Activated CD4-positive, alpha-beta T cell treated with anti-CD3 and anti-CD28 coated beads for 24 hours (primary cell): ENCODE results near the gene SVEP1.
"Not testable (repeated sequence)": the region's sequence is repeated elsewhere in the genome, so short reads cannot be mapped to it uniquely, and the experiment has no call there.

Experiments
- DNase-seq, 2 donors: peaks; one replicate each; pipeline ENCODE4 v3.0.0-alpha.2; 2020; ENCODE audit warnings: low read depth in 2 of 2

Gene SVEP1

DNA sequence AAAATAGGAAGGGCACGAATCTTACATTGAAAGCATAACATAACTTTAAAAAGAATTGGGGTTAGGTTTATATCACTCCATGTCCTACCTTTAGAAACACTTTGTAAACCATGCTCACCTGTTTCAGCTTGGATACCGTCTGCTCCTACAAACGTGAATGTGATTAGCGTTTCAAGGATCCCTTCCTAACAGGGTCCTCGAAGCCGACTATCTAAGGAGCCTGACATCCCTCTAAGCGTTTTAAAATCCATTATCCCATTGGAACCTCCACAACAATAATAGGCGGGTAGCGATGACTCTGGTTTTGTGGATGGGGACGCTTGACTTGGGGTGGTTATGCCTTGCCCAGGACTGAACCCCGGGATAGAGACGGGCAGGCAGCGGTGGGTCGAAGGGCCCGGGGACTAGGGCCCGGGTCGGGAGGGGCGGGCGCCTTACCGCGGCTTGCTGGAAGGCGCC is 937 bp downstream of the SVEP1 start:
- no peak for DNase-seq

DNA sequence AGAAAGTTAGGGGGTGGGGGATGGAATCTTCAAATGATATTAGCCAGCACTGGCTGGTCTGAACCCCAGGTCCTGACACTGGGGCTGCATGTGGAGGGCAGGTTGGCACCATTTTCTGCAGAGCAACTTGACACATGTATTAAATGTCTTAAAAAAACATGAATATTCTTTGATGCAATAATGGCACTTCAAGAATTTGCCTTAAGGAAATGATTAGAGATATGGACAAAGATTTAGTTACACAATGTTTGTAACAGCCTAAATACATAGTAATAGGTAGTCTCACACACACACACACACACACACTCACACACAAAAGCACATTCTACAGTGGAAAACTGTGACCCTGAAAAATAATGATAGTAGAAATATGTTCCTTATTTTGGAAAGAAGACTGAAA is 3.6 kb downstream of the SVEP1 start:
- no peak for DNase-seq

DNA sequence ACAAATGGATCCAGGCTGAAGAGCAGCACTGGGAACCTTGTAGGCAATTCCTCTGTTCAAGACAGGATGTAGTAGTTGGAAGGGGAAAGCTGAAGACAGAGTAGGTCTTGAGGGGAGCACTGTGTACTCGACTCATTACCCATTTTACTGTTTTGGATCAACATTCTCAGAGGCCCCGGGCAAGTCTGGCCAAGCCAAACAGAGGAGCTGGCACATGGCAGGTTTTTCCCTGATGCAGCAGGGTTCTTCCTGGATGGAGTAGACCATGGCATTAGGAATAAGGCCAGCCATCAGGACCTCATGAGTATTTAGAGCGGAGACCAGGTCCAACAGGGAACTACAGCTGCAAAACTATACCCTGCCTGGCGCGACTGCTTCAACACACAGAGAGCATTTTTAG is 4.4 kb downstream of the SVEP1 start:
- DNase-seq, result no peak

DNA sequence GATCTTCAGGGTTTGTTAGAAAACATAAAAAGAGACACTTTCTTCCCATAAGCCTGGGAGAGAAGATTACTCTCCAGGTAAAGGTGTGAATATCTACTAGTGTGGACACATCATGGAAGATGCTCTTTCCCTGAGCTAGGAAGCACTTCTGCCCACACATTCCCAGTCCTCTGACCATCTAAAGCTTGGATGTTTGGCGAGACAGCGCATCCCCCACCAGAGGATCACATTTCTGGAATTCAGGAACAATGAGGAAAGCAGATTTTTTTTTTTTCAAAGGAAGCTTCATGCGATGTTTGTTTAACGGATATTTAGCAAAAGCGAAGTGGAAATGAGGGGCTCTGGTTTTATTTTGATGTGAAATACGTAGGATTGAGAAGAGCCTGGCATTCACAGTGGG is 6.2 kb downstream of the SVEP1 start:
- DNase-seq, result no peak

DNA sequence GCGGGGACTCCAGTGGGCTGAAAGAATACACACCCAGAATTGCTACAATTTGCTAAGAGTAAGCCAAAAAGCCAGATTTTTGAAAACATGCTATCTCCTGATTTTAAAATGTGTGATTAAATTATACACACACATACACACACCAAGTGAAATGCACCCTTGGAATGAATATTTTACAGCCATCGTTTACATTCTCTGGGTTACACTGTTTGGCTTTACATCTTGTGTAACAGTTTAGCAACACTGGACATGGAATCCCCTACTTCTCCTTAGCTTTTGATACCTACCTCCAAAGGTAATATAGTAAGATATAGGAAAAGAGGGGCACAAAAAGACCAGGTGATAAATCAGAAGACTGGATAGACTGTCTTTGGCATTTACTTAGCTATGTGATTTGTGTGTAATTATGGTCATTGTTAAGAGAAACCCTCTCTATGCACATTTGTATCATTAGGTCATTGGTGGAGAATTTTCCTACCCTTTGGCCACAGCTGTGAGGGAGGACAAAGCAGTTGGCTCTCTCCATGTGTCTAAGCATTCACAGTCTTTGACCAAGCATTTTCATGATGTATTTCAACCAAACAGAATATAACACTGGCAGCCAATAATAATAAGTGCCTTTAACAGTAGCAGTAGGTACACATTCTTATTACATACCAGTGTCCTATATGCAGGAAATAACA is 7.6 kb downstream of the SVEP1 start:
- DNase-seq, result no peak

DNA sequence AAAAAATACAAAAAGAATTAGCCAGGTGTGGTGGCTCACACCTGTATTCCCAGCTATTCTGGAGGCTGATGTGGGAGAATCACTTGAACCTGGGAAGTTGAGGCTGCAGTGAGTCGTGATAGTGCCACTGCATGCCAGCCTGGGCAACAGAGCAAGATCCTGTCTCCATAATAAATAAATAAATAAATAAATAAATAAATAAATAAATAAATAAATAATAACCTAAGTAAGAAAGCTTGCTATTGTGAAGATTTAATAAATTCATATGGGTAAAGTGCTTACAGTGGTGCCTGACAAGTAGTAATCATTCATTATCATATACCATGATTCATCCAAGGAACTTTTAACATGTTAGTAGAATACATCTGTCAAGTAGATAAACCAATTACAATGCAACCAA is 13.4 kb downstream of the SVEP1 start:
- no peak for DNase-seq

- DNase-seq, result no peak
These were observed 17.7 kb downstream of the SVEP1 start for GRCh38 chr9:110561826-110562225.

- DNase-seq, result no peak
These were observed 19.7 kb downstream of the SVEP1 start for GRCh38 chr9:110559869-110560268.

- no peak for DNase-seq
These were observed 23.8 kb downstream of the SVEP1 start for GRCh38 chr9:110555551-110556331.

GRCh38 chr9:110546411-110546871 is 33.1 kb downstream of the SVEP1 start:
- no peak for DNase-seq

- no peak for DNase-seq
These were observed 33.8 kb downstream of the SVEP1 start for GRCh38 chr9:110545705-110546104.

GRCh38 chr9:110543631-110544051 is 35.9 kb downstream of the SVEP1 start:
- no peak for DNase-seq

GRCh38 chr9:110541950-110542349 is 37.6 kb downstream of the SVEP1 start:
- DNase-seq, result no peak

DNA sequence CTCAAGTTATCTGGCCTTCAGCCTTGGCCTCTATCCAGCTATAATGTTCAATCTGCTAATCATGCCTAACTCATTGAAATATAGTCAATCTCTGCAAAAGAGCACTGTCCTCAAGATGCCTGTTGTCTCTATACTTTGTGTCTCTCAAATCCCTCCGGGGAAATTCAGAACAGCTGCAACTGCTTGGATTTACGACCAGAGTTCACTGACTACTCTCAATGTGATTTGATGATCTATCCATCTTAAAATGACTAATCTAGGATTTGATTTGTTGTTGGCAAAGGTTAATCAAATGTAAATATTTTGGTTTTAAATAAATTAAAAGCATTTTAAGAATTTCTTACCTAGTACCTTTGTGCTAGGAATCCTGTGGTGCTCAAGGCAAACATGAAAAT is 40.9 kb downstream of the SVEP1 start:
- no peak for DNase-seq

DNA sequence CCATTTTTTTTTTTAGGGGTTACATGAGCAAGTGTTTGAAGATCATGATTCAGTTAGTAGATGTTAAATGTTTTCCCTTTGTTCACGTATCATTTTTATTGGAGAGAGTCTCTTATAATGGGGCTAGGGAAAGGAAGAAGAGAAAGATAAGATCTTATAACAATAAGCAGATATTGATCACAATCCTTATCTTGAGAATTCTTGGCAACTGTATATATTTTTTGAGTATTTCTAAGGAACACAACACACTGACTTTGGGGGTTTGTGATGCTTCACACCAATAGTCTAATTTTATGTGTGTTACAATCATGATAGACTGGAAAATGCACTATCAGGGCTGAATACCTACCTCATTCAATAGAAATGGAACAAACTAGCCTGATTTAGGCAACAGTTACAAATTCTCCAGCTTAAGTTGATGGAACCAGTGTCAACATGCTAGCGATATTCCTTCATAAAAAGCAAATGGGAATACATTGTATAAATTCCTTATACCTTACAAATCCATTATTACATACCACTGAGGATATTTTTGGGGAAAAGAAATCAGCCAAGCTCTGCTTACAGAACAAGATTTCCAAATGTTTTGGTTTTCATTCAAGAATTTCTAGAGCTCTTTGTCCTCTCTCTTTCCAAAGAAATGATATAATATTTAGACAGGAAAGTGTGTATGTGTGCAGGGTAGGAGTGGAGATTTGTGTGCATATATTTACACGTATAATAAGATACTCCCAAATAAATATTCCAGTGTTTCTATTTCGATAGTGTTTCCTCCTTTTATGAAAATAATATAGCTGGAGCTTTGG is 41.5 kb downstream of the SVEP1 start:
- no peak for DNase-seq

DNA sequence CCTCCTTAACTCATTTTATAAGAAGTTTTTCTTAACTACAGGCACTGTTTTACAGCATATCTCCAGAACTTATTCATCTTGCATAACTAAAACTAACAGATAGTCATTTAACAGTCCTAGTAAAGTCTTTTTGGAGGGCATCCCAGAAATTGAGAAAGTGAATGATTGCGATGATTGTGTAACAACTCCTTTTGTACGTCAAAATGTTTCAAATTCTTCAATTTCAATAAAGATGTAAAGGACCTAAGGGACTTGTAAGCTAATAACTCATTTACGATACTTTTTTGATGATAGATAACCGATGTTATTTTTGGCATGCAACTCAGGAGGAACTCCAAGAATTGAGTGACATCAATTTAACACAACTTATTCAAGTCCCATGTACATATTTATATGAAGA is 42.7 kb downstream of the SVEP1 start:
- DNase-seq, result no peak

- DNase-seq, result not testable (repeated sequence)
These were observed 45.4 kb downstream of the SVEP1 start for GRCh38 chr9:110534162-110534561.

DNA sequence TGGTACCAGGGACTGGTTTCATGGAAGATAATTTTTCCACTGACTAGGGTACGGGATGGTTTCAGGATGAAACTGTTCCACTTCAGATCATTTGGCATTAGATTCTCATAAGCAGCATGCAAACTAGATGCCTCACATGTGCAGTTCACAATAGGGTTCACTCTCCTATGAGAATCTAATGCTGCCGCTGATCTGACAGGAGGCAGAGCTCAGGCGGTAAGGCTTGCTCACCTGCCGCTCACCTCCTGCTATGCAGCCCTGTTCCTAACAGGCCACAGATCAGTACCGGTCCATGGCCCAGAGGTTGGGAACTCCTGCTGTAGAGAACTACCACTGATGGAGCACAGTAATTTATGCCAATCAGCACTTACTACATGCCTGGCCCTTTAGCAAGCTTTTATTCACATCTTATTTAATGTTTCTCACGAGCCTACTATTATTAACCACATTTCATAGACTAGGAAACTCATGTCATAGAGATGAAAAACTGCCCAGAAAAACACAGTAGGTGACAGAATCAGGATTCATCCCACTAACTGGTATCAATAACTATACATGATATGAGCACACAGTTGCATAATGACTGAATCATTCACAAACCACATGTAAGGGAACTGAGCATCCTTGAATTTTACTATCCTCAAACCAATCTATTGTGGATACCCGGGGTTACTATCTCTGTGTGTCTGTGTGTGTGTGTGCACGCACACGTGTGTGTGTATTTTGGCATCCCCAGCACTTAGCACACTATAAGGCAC is 46.5 kb downstream of the SVEP1 start:
- DNase-seq, result no peak

- DNase-seq, result no peak
These were observed 47.8 kb downstream of the SVEP1 start for GRCh38 chr9:110531776-110532175.

GRCh38 chr9:110531241-110531640 is 48.3 kb downstream of the SVEP1 start:
- not testable (repeated sequence) for DNase-seq

- no peak for DNase-seq
These were observed 50.9 kb downstream of the SVEP1 start for GRCh38 chr9:110528645-110529044.

DNA sequence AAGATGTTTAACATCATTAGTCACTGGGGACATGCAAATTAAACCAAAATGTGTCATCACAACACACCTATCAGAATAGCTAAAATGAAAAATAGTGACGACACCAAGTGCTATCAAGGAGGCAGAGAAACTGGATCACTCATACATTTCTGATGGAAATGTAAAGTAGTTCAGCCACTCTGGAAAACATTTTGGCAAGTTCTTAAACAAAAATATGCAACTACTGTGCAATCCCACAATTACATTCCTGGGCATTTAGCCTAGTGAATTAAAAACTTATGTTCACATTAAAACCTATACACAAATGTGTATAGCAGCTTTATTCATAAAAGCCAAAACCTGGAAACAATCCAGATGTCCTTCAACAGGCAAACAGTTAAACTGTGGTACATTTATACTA is 53.1 kb downstream of the SVEP1 start:
- DNase-seq, result no peak
